CD14-positive monocyte (primary cell): Measurements from ENCODE around the gene CELF4. TPM values are rescaled to one million over a fixed set of nuclear protein-coding genes. Genes with fewer than 3 reads are reported as not detected.

Experiments
- DNase-seq, 3 donors: peaks; one replicate each; pipeline ENCODE4 v3.0.0-alpha.2; 2011 to 2022
- H2AFZ ChIP-seq: 2 replicates; pipeline ENCODE4 v1.6.0; 2012; ENCODE audit warnings: mild to moderate bottlenecking, low read depth, low read length, inconsistent platforms; ENCODE audit not compliant: insufficient read depth, poor library complexity, severe bottlenecking
- H3K27ac ChIP-seq, 2 donors: 1 replicate in 1 of 2; 2 replicates in 1 of 2; pipeline ENCODE4 v1.5.1; 2012 to 2013; ENCODE audit warnings: low read length in 2 of 2, control low read depth in 1 of 2, inconsistent platforms in 1 of 2, low read depth in 1 of 2, mild to moderate bottlenecking in 1 of 2
- H3K27me3 ChIP-seq, 2 donors: one replicate each; pipeline versions ENCODE4 v1.6.0 to v1.6.1; 2011 to 2013; ENCODE audit warnings: low read length in 2 of 2; ENCODE audit not compliant: control insufficient read depth in 2 of 2, insufficient read depth in 2 of 2
- H3K36me3 ChIP-seq, 2 donors: replicated peaks in 1 of 2; 1 replicate in 1 of 2; 2 replicates in 1 of 2; pipeline versions ENCODE4 v1.5.1 to v1.6.1; 2012 to 2013; ENCODE audit warnings: low read length in 2 of 2, control low read depth in 1 of 2, inconsistent platforms in 1 of 2, mild to moderate bottlenecking in 1 of 2; ENCODE audit not compliant: insufficient read depth in 2 of 2, control insufficient read depth in 1 of 2
- H3K4me1 ChIP-seq, 2 donors: 1 replicate in 1 of 2; 2 replicates in 1 of 2; pipeline versions ENCODE4 v1.5.1 to v1.6.1; 2012 to 2013; ENCODE audit warnings: low read length in 2 of 2, control low read depth in 1 of 2, inconsistent platforms in 1 of 2, mild to moderate bottlenecking in 1 of 2, moderate library complexity in 1 of 2; ENCODE audit not compliant: insufficient read depth in 2 of 2, control insufficient read depth in 1 of 2
- H3K4me2 ChIP-seq: replicated peaks from 2 replicates; pipeline ENCODE3; 2012; ENCODE audit warnings: low read length, moderate library complexity, mild to moderate bottlenecking; ENCODE audit not compliant: poor library complexity, severe bottlenecking; ENCODE audit errors: extremely low read depth
- H3K4me3 ChIP-seq, 3 experiments: fragments of 200-600 bp in 1 of 3; sonication (generic) in 1 of 3; replicated peaks in 1 of 3; 1 replicate in 2 of 3; 2 replicates in 1 of 3; pipeline ENCODE4 v1.5.1; 2011 to 2013; ENCODE audit warnings: low read length in 3 of 3, mild to moderate bottlenecking in 3 of 3, control low read depth in 2 of 3, low read depth in 2 of 3, inconsistent platforms in 1 of 3, moderate library complexity in 1 of 3
- H3K79me2 ChIP-seq: 2 replicates; pipeline ENCODE4 v1.6.0; 2012; ENCODE audit warnings: mild to moderate bottlenecking, control low read depth, inconsistent platforms, low read length, moderate library complexity; ENCODE audit not compliant: insufficient read depth
- H3K9ac ChIP-seq: 2 replicates; pipeline ENCODE4 v1.6.0; 2017; ENCODE audit warnings: low read length, mild to moderate bottlenecking; ENCODE audit not compliant: insufficient read depth, poor library complexity, severe bottlenecking
- H3K9me3 ChIP-seq, 2 donors: replicated peaks in 1 of 2; 1 replicate in 1 of 2; 2 replicates in 1 of 2; pipeline versions ENCODE4 v1.5.1 to v1.6.1; 2012 to 2013; ENCODE audit warnings: low read length in 2 of 2, control low read depth in 1 of 2; ENCODE audit not compliant: control insufficient read depth in 1 of 2, insufficient read depth in 1 of 2
- H4K20me1 ChIP-seq: 2 replicates; pipeline ENCODE4 v1.6.0; 2012; ENCODE audit warnings: mild to moderate bottlenecking, low read length, control low read depth, moderate library complexity; ENCODE audit not compliant: insufficient read depth
- H3K27ac Mint-ChIP-seq, 7 donors: one replicate each; pipeline ENCODE4 v1.8.0; 2020; ENCODE audit warnings: mild to moderate bottlenecking in 7 of 7, mixed read lengths in 7 of 7, moderate library complexity in 6 of 7, inconsistent platforms in 2 of 7
- H3K27me3 Mint-ChIP-seq, 3 donors: one replicate each; pipeline ENCODE4 v1.8.0; 2021 to 2022; ENCODE audit warnings: low read depth in 3 of 3, mild to moderate bottlenecking in 3 of 3, mixed read lengths in 3 of 3, moderate library complexity in 3 of 3, inconsistent platforms in 1 of 3
- H3K36me3 Mint-ChIP-seq, 2 donors: one replicate each; pipeline ENCODE4 v1.8.0; 2020; ENCODE audit warnings: mixed read lengths in 2 of 2, inconsistent platforms in 1 of 2, mild to moderate bottlenecking in 1 of 2
- H3K4me1 Mint-ChIP-seq: one replicate; pipeline ENCODE4 v1.8.0; 2020; ENCODE audit warnings: mild to moderate bottlenecking, mixed read lengths
- H3K4me3 Mint-ChIP-seq, 2 donors: one replicate each; pipeline ENCODE4 v1.8.0; 2020; ENCODE audit warnings: mild to moderate bottlenecking in 2 of 2, mixed read lengths in 2 of 2, moderate library complexity in 1 of 2
- H3K9me3 Mint-ChIP-seq, 7 donors: one replicate each; pipeline ENCODE4 v1.8.0; 2020 to 2022; ENCODE audit warnings: mixed read lengths in 7 of 7, mild to moderate bottlenecking in 6 of 7, moderate library complexity in 6 of 7, inconsistent platforms in 2 of 7
- WGBS: methylation state at CpG from one replicate; pipeline ENCODE4 v1.1.5; 2013; ENCODE audit warnings: missing lambda C conversion rate; ENCODE audit not compliant: insufficient coverage; 5-methylcytosine and 5-hydroxymethylcytosine counted together
- intact Hi-C, 2 donors: fragments of 100-400 bp; cut with micrococcal nuclease; formaldehyde crosslinking; loops; one replicate each; pipeline versions ENCODE4 v1.15.0 to v1.15.1; 2023
- polyA plus RNA-seq, 3 donors: library from polyadenylated mRNA; depleted of rRNA in 1 of 3; unstranded in 2 of 3; stranded (reverse) in 1 of 3; fragments of 300-500 nt in 2 of 3; fragments of >200 nt in 1 of 3; fragmentation: Illumina TruSeq in 2 of 3; gene quantifications; 1 replicate in 2 of 3; 2 replicates in 1 of 3; pipeline ENCODE4 v1.2.3, GENCODE V29; 2012 to 2021
- TF ChIP-seq, protein P1 (sequence below): fragments of 200-600 bp; IDR thresholded peaks from one replicate; pipeline ENCODE4 v1.8.0; 2022; ENCODE audit warnings: antibody characterized with exemption, mild to moderate bottlenecking

CELF4 gene
- polyA plus RNA-seq, 3 donors: not detected

GRCh38 chr18:37559194-37559593 lies 6.4 kb downstream of the CELF4 start:
- H2AFZ ChIP-seq: no peak overlapping the region
- no peaks in the 10 kb centered on the region for H3K36me3 ChIP-seq
- WGBS: 33% methylated on average over 1 of the region's 1 CpG
- H3K4me1 ChIP-seq: no peaks in the 10 kb centered on the region
- H3K27me3 Mint-ChIP-seq: peaks cover 13 to 25% (median 25%) of the 10 kb centered on the region in 3 donors
- no peak for DNase-seq
- no peak overlapping the region for H3K9ac ChIP-seq
- H3K4me1 Mint-ChIP-seq: no peaks in the 10 kb centered on the region
- peak overlapping the region in 1 of 7 donors; percentile 74 for H3K27ac Mint-ChIP-seq
- H3K36me3 Mint-ChIP-seq: no peaks in the 10 kb centered on the region
- H3K79me2 ChIP-seq: no peaks in the 10 kb centered on the region
- H3K9me3 Mint-ChIP-seq: peaks cover 0 to 6% (median 0%) of the 10 kb centered on the region in 7 donors
- intact Hi-C loops: no loop called here
- no peak overlapping the region for H3K4me3 ChIP-seq
- no peak overlapping the region for H3K27ac ChIP-seq
- H3K4me3 Mint-ChIP-seq: no peak overlapping the region
- no peaks in the 10 kb centered on the region for H4K20me1 ChIP-seq
- peaks cover 0 to 5% of the 10 kb centered on the region in 2 donors for H3K9me3 ChIP-seq
- no peak overlapping the region for H3K4me2 ChIP-seq
- TF ChIP-seq, protein P1, sequence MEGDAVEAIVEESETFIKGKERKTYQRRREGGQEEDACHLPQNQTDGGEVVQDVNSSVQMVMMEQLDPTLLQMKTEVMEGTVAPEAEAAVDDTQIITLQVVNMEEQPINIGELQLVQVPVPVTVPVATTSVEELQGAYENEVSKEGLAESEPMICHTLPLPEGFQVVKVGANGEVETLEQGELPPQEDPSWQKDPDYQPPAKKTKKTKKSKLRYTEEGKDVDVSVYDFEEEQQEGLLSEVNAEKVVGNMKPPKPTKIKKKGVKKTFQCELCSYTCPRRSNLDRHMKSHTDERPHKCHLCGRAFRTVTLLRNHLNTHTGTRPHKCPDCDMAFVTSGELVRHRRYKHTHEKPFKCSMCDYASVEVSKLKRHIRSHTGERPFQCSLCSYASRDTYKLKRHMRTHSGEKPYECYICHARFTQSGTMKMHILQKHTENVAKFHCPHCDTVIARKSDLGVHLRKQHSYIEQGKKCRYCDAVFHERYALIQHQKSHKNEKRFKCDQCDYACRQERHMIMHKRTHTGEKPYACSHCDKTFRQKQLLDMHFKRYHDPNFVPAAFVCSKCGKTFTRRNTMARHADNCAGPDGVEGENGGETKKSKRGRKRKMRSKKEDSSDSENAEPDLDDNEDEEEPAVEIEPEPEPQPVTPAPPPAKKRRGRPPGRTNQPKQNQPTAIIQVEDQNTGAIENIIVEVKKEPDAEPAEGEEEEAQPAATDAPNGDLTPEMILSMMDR: no peak
- H3K27me3 ChIP-seq: peaks cover 21 to 28% of the 10 kb centered on the region in 2 donors

DNA sequence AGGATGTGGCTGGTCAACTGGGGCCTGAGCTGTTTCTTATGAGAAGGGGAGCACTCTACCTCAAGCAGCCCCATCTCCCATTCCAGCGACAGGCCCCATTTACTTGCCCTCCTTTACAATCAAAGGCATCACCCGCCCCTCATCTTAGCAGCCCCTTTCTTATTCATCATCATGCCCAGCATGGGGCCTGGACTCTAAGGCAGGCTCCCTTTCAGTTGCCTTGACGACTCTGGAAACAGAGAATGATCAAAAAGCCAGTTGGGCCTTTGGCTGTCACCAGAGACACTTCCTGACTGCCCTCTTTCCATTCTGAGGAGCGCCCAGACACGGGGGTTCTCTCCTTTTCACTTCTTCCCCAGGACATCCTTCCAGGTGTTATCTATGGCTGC lies 11.2 kb downstream of the CELF4 start:
- H3K79me2 ChIP-seq: no peaks in the 10 kb centered on the region
- H3K9ac ChIP-seq: no peak overlapping the region
- intact Hi-C loops: no loop called here
- H3K4me2 ChIP-seq: no peak overlapping the region
- Mint-ChIP-seq H3K27ac (no peak overlapping the region), H3K4me1 (no peaks in the 10 kb centered on the region), H3K9me3 (peaks cover 0 to 3% (median 0%) of the 10 kb centered on the region in 7 donors), H3K27me3 (peaks cover 0 to 10% (median 7%) of the 10 kb centered on the region in 3 donors), H3K36me3 (no peaks in the 10 kb centered on the region), H3K4me3 (no peak overlapping the region)
- DNase-seq: no peak
- TF ChIP-seq, protein P1: no peak
- WGBS: 76% methylated on average over 2 of the region's 5 CpGs
- H3K4me3 ChIP-seq: no peak overlapping the region
- H3K27ac ChIP-seq: no peak overlapping the region
- no peaks in the 10 kb centered on the region for H3K4me1 ChIP-seq
- H3K27me3 ChIP-seq: peaks cover 0 to 3% of the 10 kb centered on the region in 2 donors
- no peak overlapping the region for H2AFZ ChIP-seq
- H4K20me1 ChIP-seq: no peaks in the 10 kb centered on the region
- H3K36me3 ChIP-seq: no peaks in the 10 kb centered on the region
- H3K9me3 ChIP-seq: no peaks in the 10 kb centered on the region
